GM23248 (cell line): ENCODE results near the gene NCF4. TPM values are rescaled to one million over a fixed set of nuclear protein-coding genes. Genes with fewer than 3 reads are reported as not detected.

Source experiments
- DNase-seq: peaks from one replicate; pipeline ENCODE4 v3.0.0-alpha.2; 2015
- H2AFZ ChIP-seq: fragments of 200-600 bp; sonication (generic); 2 replicates; pipeline ENCODE4 v1.6.1; 2016; ENCODE audit warnings: antibody characterized with exemption
- H3F3A ChIP-seq: fragments of 200-600 bp; sonication (generic); 2 replicates; pipeline ENCODE4 v1.6.1; 2016; ENCODE audit warnings: mild to moderate bottlenecking, antibody characterized with exemption, mixed run types; ENCODE audit not compliant: insufficient read depth
- H3K27ac ChIP-seq: fragments of 200-600 bp; sonication (generic); 2 replicates; pipeline ENCODE4 v1.5.1; 2016; ENCODE audit warnings: mild to moderate bottlenecking
- H3K27me3 ChIP-seq: fragments of 200-600 bp; sonication (generic); replicated peaks from 2 replicates; pipeline ENCODE4 v1.6.1; 2016; ENCODE audit warnings: mild to moderate bottlenecking; ENCODE audit not compliant: insufficient read depth
- H3K36me3 ChIP-seq: fragments of 200-600 bp; sonication (generic); 2 replicates; pipeline ENCODE4 v1.6.1; 2016; ENCODE audit warnings: low read depth, mild to moderate bottlenecking
- H3K4me1 ChIP-seq: fragments of 200-600 bp; sonication (generic); 2 replicates; pipeline ENCODE4 v1.6.1; 2016; ENCODE audit warnings: mild to moderate bottlenecking; ENCODE audit not compliant: insufficient read depth
- H3K4me2 ChIP-seq: fragments of 200-600 bp; sonication (generic); one replicate; pipeline ENCODE4 v1.6.1; 2016; ENCODE audit warnings: mild to moderate bottlenecking; ENCODE audit not compliant: unreplicated experiment
- H3K4me3 ChIP-seq: fragments of 200-600 bp; sonication (generic); 2 replicates; pipeline ENCODE4 v1.5.1; 2016; ENCODE audit warnings: mild to moderate bottlenecking
- H3K79me2 ChIP-seq: fragments of 200-600 bp; sonication (generic); 2 replicates; pipeline ENCODE4 v1.6.1; 2016; ENCODE audit warnings: mild to moderate bottlenecking; ENCODE audit not compliant: insufficient read depth
- H3K9ac ChIP-seq: fragments of 200-600 bp; sonication (generic); 2 replicates; pipeline ENCODE4 v1.6.1; 2016; ENCODE audit warnings: mild to moderate bottlenecking
- H3K9me2 ChIP-seq: fragments of 200-600 bp; sonication (generic); 2 replicates; pipeline ENCODE4 v1.6.1; 2016; ENCODE audit warnings: mixed run types, mild to moderate bottlenecking, moderate library complexity; ENCODE audit not compliant: insufficient read depth
- H3K9me3 ChIP-seq: fragments of 200-600 bp; sonication (generic); one replicate; pipeline ENCODE4 v1.6.1; 2017; ENCODE audit warnings: low read depth
- H4K20me1 ChIP-seq: fragments of 200-600 bp; sonication (generic); 2 replicates; pipeline ENCODE4 v1.6.0; 2016; ENCODE audit not compliant: insufficient read depth
- EZH2 ChIP-seq: fragments of 200-600 bp; sonication (generic); IDR thresholded peaks from 2 replicates; pipeline ENCODE4 v1.6.1; 2018; ENCODE audit warnings: antibody characterized with exemption, mild to moderate bottlenecking; ENCODE audit not compliant: insufficient read depth, poor library complexity, severe bottlenecking
- EZH2phosphoT487 ChIP-seq: fragments of 200-600 bp; sonication (generic); IDR thresholded peaks from 2 replicates; pipeline ENCODE4 v1.6.1; 2018; ENCODE audit warnings: antibody characterized with exemption, moderate library complexity, mild to moderate bottlenecking, low read depth; ENCODE audit not compliant: insufficient read depth
- WGBS, 2 experiments: methylation state at CpG; one replicate each; pipeline ENCODE4 v1.1.6; 2015 to 2017; ENCODE audit warnings: low lambda C conversion rate in 2 of 2, low coverage in 1 of 2; ENCODE audit errors: missing lambda C conversion rate in 2 of 2; 5-methylcytosine and 5-hydroxymethylcytosine counted together
- in situ Hi-C: fragments of 300-500 bp; cut with MboI; formaldehyde crosslinking; loops from 2 replicates; pipeline ENCODE4 v1.15.0; 2020
- polyA plus RNA-seq: library from polyadenylated mRNA; unstranded; fragments of >200 nt; fragmentation: Nextera tagmentation; extraction: Ambion mirVana; gene quantifications from 2 replicates; pipeline ENCODE4 v1.2.1, GENCODE V29; 2016
- total RNA-seq: library from RNA; depleted of rRNA; stranded (reverse); fragments of >200 nt; shearing (Covaris generic); gene quantifications from 2 replicates; pipeline ENCODE4 v1.2.3, GENCODE V29; 2014

Gene NCF4
- total and polyA plus RNA-seq, 2 experiments from 2014 or later = not detected

- Histone ChIP-seq H3K9ac (no peak overlapping the region), H3K9me2 (no peaks in the 10 kb centered on the region), H3K4me2 (no peak overlapping the region), H3K27me3 (peaks cover 78% of the 10 kb centered on the region), H2AFZ (no peak overlapping the region), H3K9me3 (no peaks in the 10 kb centered on the region), H4K20me1 (no peaks in the 10 kb centered on the region), H3F3A (no peaks in the 10 kb centered on the region), H3K36me3 (no peaks in the 10 kb centered on the region), H3K4me1 (no peaks in the 10 kb centered on the region), H3K27ac (no peak overlapping the region), H3K4me3 (no peak overlapping the region), H3K79me2 (no peaks in the 10 kb centered on the region)
- no peak for TF ChIP-seq EZH2
- no peak for TF ChIP-seq EZH2phosphoT487
- WGBS, 2 experiments = 2 to 8% methylated on average over 6 to 9 of the region's 9 CpGs
- in situ Hi-C loops = no loop called here
- no peak for DNase-seq
Observed at GRCh38 chr22:36819112-36819511, 41.7 kb upstream of the NCF4 start.

DNA sequence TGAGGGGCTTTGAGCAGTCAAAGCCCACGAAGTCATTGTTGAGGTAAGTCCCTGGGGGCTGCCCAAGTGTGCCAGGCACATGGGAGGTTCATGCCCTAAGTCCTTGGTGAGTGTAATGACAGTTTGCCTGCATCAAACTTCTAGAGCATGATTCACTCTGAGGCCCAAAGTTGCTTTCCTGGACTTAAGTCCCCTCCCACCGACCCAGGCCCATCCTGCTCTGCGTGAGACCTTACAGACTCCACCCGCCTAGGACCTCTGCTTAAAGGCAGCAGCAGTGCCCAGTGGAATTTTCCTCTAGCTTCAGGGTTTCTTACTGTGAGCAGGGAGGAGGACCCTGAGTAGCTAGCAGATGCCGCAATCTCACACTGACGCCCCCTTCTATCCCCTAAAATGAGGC, 38.2 kb upstream of the NCF4 start:
- Histone ChIP-seq H3K4me2 (no peak overlapping the region), H2AFZ (no peak overlapping the region), H3K9ac (no peak overlapping the region), H4K20me1 (no peaks in the 10 kb centered on the region), H3K4me1 (no peaks in the 10 kb centered on the region), H3K4me3 (no peak overlapping the region), H3K36me3 (no peaks in the 10 kb centered on the region), H3F3A (no peaks in the 10 kb centered on the region), H3K27ac (no peak overlapping the region), H3K9me3 (no peaks in the 10 kb centered on the region), H3K9me2 (no peaks in the 10 kb centered on the region), H3K27me3 (peaks cover 58% of the 10 kb centered on the region), H3K79me2 (no peaks in the 10 kb centered on the region)
- 45 to 57% methylated on average over 6 of the region's 6 CpGs for WGBS, 2 experiments
- in situ Hi-C loops = no loop called here
- TF ChIP-seq EZH2 (no peak), EZH2phosphoT487 (no peak)
- no peak for DNase-seq

DNA sequence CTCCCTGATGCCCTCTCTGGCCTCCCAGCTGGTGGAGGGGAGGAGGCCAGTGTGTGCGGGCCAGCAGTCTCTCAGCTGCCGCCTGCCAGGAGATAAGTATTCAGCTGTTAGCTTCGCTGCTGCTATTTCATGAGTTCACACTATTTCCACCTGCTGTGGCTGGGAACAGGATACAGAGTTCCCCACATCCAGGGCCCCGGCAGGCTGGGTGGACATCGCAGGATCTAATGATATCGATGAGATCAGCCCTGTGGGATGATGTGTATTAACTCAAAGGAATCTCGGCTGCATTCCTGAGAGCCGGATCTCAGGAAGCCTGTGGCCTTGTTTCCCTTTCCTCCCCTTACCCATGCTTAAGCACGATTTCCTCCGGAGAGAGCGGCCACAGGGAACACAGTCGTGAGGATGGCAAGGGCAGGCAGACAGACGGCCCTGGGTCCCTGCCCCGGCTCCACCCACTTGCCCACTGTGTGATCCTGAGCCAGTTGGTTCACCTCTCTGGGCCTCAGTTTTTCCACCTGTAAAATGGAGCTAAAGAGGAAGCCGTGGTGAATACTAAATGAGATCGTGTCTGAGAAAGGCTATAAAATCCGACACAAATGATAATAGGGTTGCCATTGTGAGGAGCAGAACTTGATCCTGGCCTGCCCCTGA, 37.5 kb upstream of the NCF4 start:
- TF ChIP-seq EZH2phosphoT487 (no peak), EZH2 (no peak)
- Histone ChIP-seq H3K79me2 (no peaks in the 10 kb centered on the region), H2AFZ (no peak overlapping the region), H3K4me1 (no peaks in the 10 kb centered on the region), H3K9me2 (no peaks in the 10 kb centered on the region), H4K20me1 (no peaks in the 10 kb centered on the region), H3K27ac (no peak overlapping the region), H3K36me3 (no peaks in the 10 kb centered on the region), H3K9ac (no peak overlapping the region), H3F3A (no peaks in the 10 kb centered on the region), H3K9me3 (no peaks in the 10 kb centered on the region), H3K4me2 (no peak overlapping the region), H3K27me3 (peaks cover 58% of the 10 kb centered on the region), H3K4me3 (no peak overlapping the region)
- DNase-seq = peak; percentile 21
- in situ Hi-C loops = no loop called here
- 47% methylated on average over 17 of the region's 17 CpGs for WGBS, 2 experiments

DNA sequence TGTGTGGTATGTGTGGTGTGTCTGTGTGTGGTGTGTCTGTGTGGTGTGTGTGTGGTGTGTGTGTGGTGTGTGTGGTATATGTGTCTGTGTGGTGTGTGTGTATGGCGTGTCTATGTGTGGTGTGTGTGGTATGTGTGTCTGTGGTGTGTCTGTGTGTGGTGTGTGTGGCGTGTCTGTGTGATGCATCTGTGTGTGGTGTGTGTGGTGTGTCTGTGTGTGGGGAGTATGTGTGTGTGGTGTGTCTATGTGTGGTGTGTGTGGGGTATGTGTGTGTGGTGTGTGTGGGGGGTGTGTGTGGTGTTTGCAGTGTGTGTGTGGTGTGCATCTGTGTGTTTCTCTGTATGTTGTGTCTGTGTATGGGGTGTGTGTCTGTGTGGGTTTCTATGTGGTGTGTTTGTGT, 36.2 kb upstream of the NCF4 start:
- Histone ChIP-seq H3K9me3 (no peaks in the 10 kb centered on the region), H3F3A (no peaks in the 10 kb centered on the region), H3K36me3 (no peaks in the 10 kb centered on the region), H2AFZ (no peak overlapping the region), H3K4me3 (no peak overlapping the region), H3K9ac (no peak overlapping the region), H4K20me1 (no peaks in the 10 kb centered on the region), H3K4me2 (no peak overlapping the region), H3K4me1 (no peaks in the 10 kb centered on the region), H3K27ac (no peak overlapping the region), H3K79me2 (no peaks in the 10 kb centered on the region), H3K27me3 (peaks cover 52% of the 10 kb centered on the region), H3K9me2 (no peaks in the 10 kb centered on the region)
- TF ChIP-seq EZH2phosphoT487 = no peak
- no peak for TF ChIP-seq EZH2
- WGBS, 2 experiments = 42% methylated on average over 2 of the region's 2 CpGs; no CpG with 5 or more reads in 1 of the 2 experiments
- DNase-seq = no peak
- in situ Hi-C loops = no loop called here
